Measurements from ENCODE around the gene PRKAR1B. TPM values are rescaled to one million over a fixed set of nuclear protein-coding genes. Genes with fewer than 3 reads are reported as not detected.

PRKAR1B gene
- polyA plus RNA-seq, 1 of the 3 experiments (the other 2 are of a cell fraction): 63.7 TPM

DNA sequence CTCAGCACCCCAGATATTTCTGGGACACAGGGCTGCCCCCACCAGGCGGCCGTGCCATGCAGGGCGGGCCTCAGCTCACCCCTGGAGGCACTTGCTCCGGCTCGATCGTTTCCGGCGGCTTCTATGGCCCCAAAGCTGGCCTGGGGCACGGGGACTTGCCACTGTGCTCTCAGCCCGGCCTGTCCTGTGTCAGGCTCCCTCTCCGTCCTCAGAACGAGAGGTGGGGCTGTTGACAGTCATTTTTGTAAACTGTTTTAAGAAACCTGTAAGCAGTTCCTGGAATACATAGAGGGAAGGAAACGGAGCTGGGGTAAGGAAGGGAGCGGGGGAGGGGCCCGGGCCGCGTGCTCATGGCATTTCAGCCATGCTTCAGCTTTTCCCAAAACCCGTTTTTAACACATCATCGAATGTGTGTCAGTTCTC is 30.7 kb upstream of the PRKAR1B start:
- TF ChIP-seq CHD2 (IDR thresholded peaks at IDR 0.05; ENCODE audit: low read length, partially characterized antibody) (no peak), MEF2A (IDR thresholded peaks at IDR 0.05; ENCODE audit: borderline replicate concordance, low read depth) (no peak), RXRA (IDR thresholded peaks at IDR 0.05; ENCODE audit: borderline replicate concordance, low read depth) (no peak), TCF12 (IDR thresholded peaks at IDR 0.05) (no peak), POLR2AphosphoS5 (IDR thresholded peaks at IDR 0.05; ENCODE audit: low read depth, low read length) (no peak)

DNA sequence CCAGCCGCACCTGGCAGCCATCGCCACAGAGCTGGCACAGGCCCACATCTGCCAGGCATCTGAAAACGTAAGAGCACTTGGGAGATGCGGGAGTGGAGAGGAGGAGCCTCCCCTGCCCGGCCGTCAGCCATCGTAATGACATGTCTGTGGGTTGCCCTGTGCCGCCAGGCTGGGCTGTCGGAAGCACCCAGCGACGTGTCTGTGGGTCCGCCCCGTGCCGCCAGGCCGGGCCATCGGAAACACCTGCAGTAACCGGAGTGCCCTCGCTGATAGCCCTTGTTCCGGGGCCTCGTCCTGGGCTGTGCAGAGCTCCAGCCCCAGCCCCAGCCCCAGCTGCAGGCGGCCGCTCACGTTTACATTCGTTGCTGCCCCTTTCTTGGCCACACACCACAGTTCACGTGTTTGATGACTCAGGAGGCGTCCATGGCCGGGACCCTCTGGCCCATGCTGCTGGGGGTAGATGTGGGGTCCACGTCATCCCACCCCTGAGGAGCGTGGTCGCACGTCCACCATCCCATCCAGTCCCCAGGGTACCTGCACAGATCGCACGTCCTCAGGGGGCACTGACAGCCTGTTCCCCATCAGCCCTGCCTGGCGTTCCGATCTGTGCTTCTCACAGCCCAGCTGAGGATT is 30.0 kb upstream of the PRKAR1B start:
- no peak for TF ChIP-seq YY1 (IDR thresholded peaks at IDR 0.05; ENCODE audit: low read depth)
- no peak for TF ChIP-seq GATA2 (CRISPR knock-in tag; IDR thresholded peaks at IDR 0.05)
- TF ChIP-seq, protein P1, sequence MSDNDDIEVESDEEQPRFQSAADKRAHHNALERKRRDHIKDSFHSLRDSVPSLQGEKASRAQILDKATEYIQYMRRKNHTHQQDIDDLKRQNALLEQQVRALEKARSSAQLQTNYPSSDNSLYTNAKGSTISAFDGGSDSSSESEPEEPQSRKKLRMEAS (IDR thresholded peaks at IDR 0.05; ENCODE audit: low read depth): no peak
- TF ChIP-seq TAF1 (IDR thresholded peaks at IDR 0.05; ENCODE audit: borderline replicate concordance, low read depth, low read length): no peak
- TF ChIP-seq FOXJ3 (CRISPR knock-in tag; IDR thresholded peaks at IDR 0.05): no peak
- TF ChIP-seq JUND (IDR thresholded peaks at IDR 0.05): no peak
- no peak for TF ChIP-seq ELF1 (IDR thresholded peaks at IDR 0.05)
- no peak for TF ChIP-seq MEF2A (IDR thresholded peaks at IDR 0.05; ENCODE audit: borderline replicate concordance, low read depth)
- TF ChIP-seq POLR2AphosphoS5 (IDR thresholded peaks at IDR 0.05; ENCODE audit: low read depth, low read length): no peak
- CTCF ChIA-PET: interaction anchor here (1.3 to 2.0 kb wide), 2 partner anchors 424 to 435 kb away, joined by 3 to 4 read pairs; no protein-coding TSS in a partner anchor
- H3F3A ChIP-seq (replicated peaks; ENCODE audit: insufficient read depth): no peaks in the 10 kb centered on the region
- POLR2A ChIA-PET: interaction anchor here (1.2 to 1.6 kb wide), 2 partner anchors 10 to 30 kb away, joined by 4 read pairs; partner anchors contain the start of gene PRKAR1B
- no peaks in the 10 kb centered on the region for H3K4me1 ChIP-seq (ENCODE audit: control insufficient read depth in 1 of 2, insufficient read depth in 2 of 2, low read depth in 1 of 2, low read length in 1 of 2)
- no peaks in the 10 kb centered on the region for H3K79me2 ChIP-seq (ENCODE audit: insufficient read depth)
- H3K4me2 ChIP-seq: no peak overlapping the region
- H3K4me3 ChIP-seq (ENCODE audit: low read depth in 2 of 2, low read length in 1 of 2): no peak overlapping the region
- H4K20me1 ChIP-seq (ENCODE audit: insufficient read depth): no peaks in the 10 kb centered on the region
- H3K27me3 ChIP-seq (ENCODE audit: insufficient read depth): no peaks in the 10 kb centered on the region
- no peak for DNase-seq
- WGBS (ENCODE audit: low lambda C conversion rate): 94% methylated on average over 33 of the region's 35 CpGs
- H3K9me3 ChIP-seq: no peaks in the 10 kb centered on the region
- H2AFZ ChIP-seq (ENCODE audit: low read depth): no peak overlapping the region
- no peak overlapping the region for H3K9ac ChIP-seq
- no peak overlapping the region for H3K27ac ChIP-seq (ENCODE audit: low read depth in 2 of 2, low read length in 1 of 2)
- H3K36me3 ChIP-seq (replicated peaks in 1 of 2; ENCODE audit: control insufficient read depth in 1 of 2, insufficient read depth in 2 of 2, low read length in 1 of 2): peaks cover 31 to 77% of the 10 kb centered on the region in 2 experiments
- H3K9me2 ChIP-seq: no peaks in the 10 kb centered on the region

More for the DNA sequence above, 30.7 kb upstream of the PRKAR1B start:
- H3K36me3 ChIP-seq (replicated peaks in 1 of 2; ENCODE audit: control insufficient read depth in 1 of 2, insufficient read depth in 2 of 2, low read length in 1 of 2): peaks cover 35 to 73% of the 10 kb centered on the region in 2 experiments
- H3K4me2 ChIP-seq: no peak overlapping the region
- H4K20me1 ChIP-seq (ENCODE audit: insufficient read depth): no peaks in the 10 kb centered on the region
- DNase-seq: no peak
- WGBS (ENCODE audit: low lambda C conversion rate): 94% methylated on average over 19 of the region's 19 CpGs
- ChIA-PET CTCF (interaction anchor here (2.0 kb wide), 1 partner anchor 425 kb away, joined by 4 read pairs; no protein-coding TSS in a partner anchor), POLR2A (interaction anchor here (1.2 to 1.6 kb wide), 2 partner anchors 9 to 30 kb away, joined by 4 read pairs; partner anchors contain the start of gene PRKAR1B)
- H3K79me2 ChIP-seq (ENCODE audit: insufficient read depth): no peaks in the 10 kb centered on the region
- H3K9me2 ChIP-seq: no peaks in the 10 kb centered on the region
- no peak overlapping the region for H3K4me3 ChIP-seq (ENCODE audit: low read depth in 2 of 2, low read length in 1 of 2)
- no peaks in the 10 kb centered on the region for H3K9me3 ChIP-seq
- H3K27ac ChIP-seq (ENCODE audit: low read depth in 2 of 2, low read length in 1 of 2): no peak overlapping the region
- H3K9ac ChIP-seq: no peak overlapping the region
- H3K27me3 ChIP-seq (ENCODE audit: insufficient read depth): no peaks in the 10 kb centered on the region
- no peak overlapping the region for H2AFZ ChIP-seq (ENCODE audit: low read depth)
- no peaks in the 10 kb centered on the region for H3F3A ChIP-seq (replicated peaks; ENCODE audit: insufficient read depth)
- no peaks in the 10 kb centered on the region for H3K4me1 ChIP-seq (ENCODE audit: control insufficient read depth in 1 of 2, insufficient read depth in 2 of 2, low read depth in 1 of 2, low read length in 1 of 2)
